Naive thymus-derived CD4-positive, alpha-beta T cell (primary cell): ENCODE measurements around the gene ZNF133. TPM values are rescaled to one million over a fixed set of nuclear protein-coding genes. Genes with fewer than 3 reads are reported as not detected.

Experiments used
- ATAC-seq: fragments of 150-1000 bp; cut with Tn5 transposase; 2 replicates; pipeline ENCODE4 v1.10.0; 2021; ENCODE audit warnings: mild to moderate bottlenecking, moderate library complexity
- CTCF ChIA-PET: fragments of 350-600 bp; sonication (Branson Sonifier 250); formaldehyde crosslinking; loops from one replicate; lab custom pipeline; 2021; ENCODE audit warnings: antibody characterized with exemption; lab: Charles Lee
- POLR2A ChIA-PET: fragments of 350-600 bp; sonication (Branson Sonifier 250); formaldehyde crosslinking; loops from one replicate; lab custom pipeline; 2021; ENCODE audit warnings: antibody characterized with exemption, inconsistent platforms; lab: Charles Lee
- DNase-seq, 9 donors: peaks; one replicate each; pipeline versions ENCODE4 v3.0.0 to v3.0.0-alpha.2; 2020 to 2022; ENCODE audit warnings: mixed read lengths in 1 of 9
- H3K27ac ChIP-seq: one replicate; pipeline ENCODE4 v1.7.0; 2013; ENCODE audit warnings: mild to moderate bottlenecking, low read depth, low read length, moderate library complexity
- H3K27me3 ChIP-seq, 2 donors: one replicate each; pipeline ENCODE4 v1.7.0; 2013; ENCODE audit warnings: low read length in 2 of 2, mild to moderate bottlenecking in 2 of 2, moderate library complexity in 2 of 2; ENCODE audit not compliant: control insufficient read depth in 2 of 2, insufficient read depth in 2 of 2
- H3K36me3 ChIP-seq, 3 experiments: 1 replicate in 2 of 3; 2 replicates in 1 of 3; pipeline ENCODE4 v1.7.0; 2013; ENCODE audit warnings: low read length in 3 of 3, mild to moderate bottlenecking in 3 of 3, moderate library complexity in 1 of 3; ENCODE audit not compliant: insufficient read depth in 3 of 3, control insufficient read depth in 2 of 3
- H3K4me1 ChIP-seq, 2 donors: one replicate each; pipeline ENCODE4 v1.7.0; 2013; ENCODE audit warnings: low read length in 2 of 2, mild to moderate bottlenecking in 2 of 2, moderate library complexity in 1 of 2; ENCODE audit not compliant: control insufficient read depth in 2 of 2, insufficient read depth in 2 of 2
- H3K4me3 ChIP-seq: 2 replicates; pipeline ENCODE4 v1.7.0; 2013; ENCODE audit warnings: mild to moderate bottlenecking, low read length
- H3K9me3 ChIP-seq, 3 experiments: 1 replicate in 2 of 3; 2 replicates in 1 of 3; pipeline ENCODE4 v1.7.0; 2013; ENCODE audit warnings: low read length in 3 of 3; ENCODE audit not compliant: control insufficient read depth in 2 of 3
- H3K27ac Mint-ChIP-seq, 9 donors: one replicate each; pipeline ENCODE4 v1.8.0; 2020 to 2022; ENCODE audit warnings: mixed read lengths in 9 of 9, mild to moderate bottlenecking in 8 of 9, moderate library complexity in 5 of 9, inconsistent platforms in 2 of 9
- H3K27me3 Mint-ChIP-seq, 5 donors: one replicate each; pipeline ENCODE4 v1.8.0; 2021 to 2022; ENCODE audit warnings: mixed read lengths in 5 of 5, mild to moderate bottlenecking in 1 of 5
- H3K36me3 Mint-ChIP-seq, 5 donors: one replicate each; pipeline ENCODE4 v1.8.0; 2020 to 2022; ENCODE audit warnings: mixed read lengths in 5 of 5, mild to moderate bottlenecking in 3 of 5, inconsistent platforms in 1 of 5
- H3K4me1 Mint-ChIP-seq, 7 donors: one replicate each; pipeline ENCODE4 v1.8.0; 2020 to 2022; ENCODE audit warnings: mixed read lengths in 7 of 7, mild to moderate bottlenecking in 3 of 7, inconsistent platforms in 1 of 7
- H3K4me3 Mint-ChIP-seq, 10 donors: one replicate each; pipeline ENCODE4 v1.8.0; 2020 to 2022; ENCODE audit warnings: mild to moderate bottlenecking in 10 of 10, mixed read lengths in 10 of 10, moderate library complexity in 6 of 10, inconsistent platforms in 2 of 10
- H3K9me3 Mint-ChIP-seq, 11 donors: one replicate each; pipeline ENCODE4 v1.8.0; 2020 to 2022; ENCODE audit warnings: mixed read lengths in 11 of 11, mild to moderate bottlenecking in 4 of 11, inconsistent platforms in 1 of 11, moderate library complexity in 1 of 11
- intact Hi-C, 2 donors: fragments of 100-400 bp; cut with micrococcal nuclease; formaldehyde crosslinking; loops; one replicate each; pipeline ENCODE4 v1.15.1; 2023
- polyA plus RNA-seq, 2 donors: library from polyadenylated mRNA; unstranded; fragments of 300-500 nt; fragmentation: Illumina TruSeq; gene quantifications; one replicate each; pipeline ENCODE4 v1.2.3, GENCODE V29; 2021
- total RNA-seq, 6 experiments: library from RNA in 5 of 6; stranded (reverse) in 5 of 6; gene quantifications; 1 replicate in 5 of 6; 2 replicates in 1 of 6; pipeline ENCODE4 v1.2.3 and lab custom pipeline; 2021 to 2026

The ZNF133 gene
- total and polyA plus RNA-seq, 7 experiments from 2014 or later = 6.5 to 12.6 (median 9.4) TPM

DNA sequence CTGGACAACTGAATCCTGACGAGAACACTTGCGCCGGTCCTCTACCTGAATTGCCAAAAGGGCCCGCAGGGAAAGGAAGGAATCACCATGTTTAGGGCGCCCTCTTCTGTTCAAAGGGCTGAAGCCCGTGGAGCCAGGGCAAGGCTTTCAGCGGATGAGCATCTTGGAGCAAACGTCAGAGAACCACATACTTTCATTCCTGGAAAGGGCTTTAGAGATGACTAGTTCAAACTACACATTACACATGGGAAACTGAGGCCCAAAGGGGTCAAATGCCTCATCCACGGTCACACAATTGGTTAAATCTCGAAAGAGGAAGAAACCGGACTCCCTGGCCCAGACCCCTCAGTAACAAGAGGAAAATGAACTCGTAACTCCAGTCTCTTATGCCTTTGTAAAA lies 11.5 kb upstream of the ZNF133 start:
- Mint-ChIP-seq H3K9me3 (peaks cover 0 to 3% (median 0%) of the 10 kb centered on the region in 11 donors), H3K27ac (no peak overlapping the region), H3K4me3 (no peak overlapping the region), H3K36me3 (no peaks in the 10 kb centered on the region), H3K27me3 (peaks cover 43 to 67% (median 50%) of the 10 kb centered on the region in 5 donors), H3K4me1 (peaks cover 0 to 6% (median 0%) of the 10 kb centered on the region in 7 donors)
- Histone ChIP-seq H3K27me3 (peaks cover 2 to 4% of the 10 kb centered on the region in 2 donors), H3K9me3 (no peaks in the 10 kb centered on the region), H3K4me1 (no peaks in the 10 kb centered on the region), H3K27ac (no peak overlapping the region), H3K4me3 (no peak overlapping the region), H3K36me3 (no peaks in the 10 kb centered on the region)
- DNase-seq = peak in 8 of 9 donors; percentile 12 to 62 (median 36)
- intact Hi-C loops = loop anchor here (1.0 to 10.0 kb wide), 5 partner anchors 11 to 1475 kb away; partner anchors contain the start of gene ZNF133 (in 1 of the 2)
- POLR2A ChIA-PET = no interaction called here
- ATAC-seq = peak; percentile 74
- CTCF ChIA-PET = interaction anchor here (0.7 to 1.2 kb wide), 3 partner anchors 140 to 1571 kb away, joined by 3 read pairs; partner anchors contain the start of genes KAT14 and PET117

- H3K9me3 ChIP-seq = no peaks in the 10 kb centered on the region
- intact Hi-C loops = loop anchor here (5.0 to 10.0 kb wide), 2 partner anchors 1474 to 1477 kb away; no protein-coding TSS in a partner anchor
- H3K4me3 ChIP-seq = no peak overlapping the region
- peaks cover 0 to 7% (median 4%) of the 10 kb centered on the region in 11 donors for H3K9me3 Mint-ChIP-seq
- peaks cover 0 to 6% (median 0%) of the 10 kb centered on the region in 7 donors for H3K4me1 Mint-ChIP-seq
- no peaks in the 10 kb centered on the region for H3K4me1 ChIP-seq
- H3K27ac Mint-ChIP-seq = no peak overlapping the region
- H3K27me3 ChIP-seq = peaks cover 4 to 10% of the 10 kb centered on the region in 2 donors
- no peak overlapping the region for H3K4me3 Mint-ChIP-seq
- CTCF ChIA-PET = no interaction called here
- H3K27me3 Mint-ChIP-seq = peaks cover 41 to 64% (median 56%) of the 10 kb centered on the region in 5 donors
- DNase-seq (no peak), ATAC-seq (no peak)
- H3K27ac ChIP-seq = no peak overlapping the region
- no peaks in the 10 kb centered on the region for H3K36me3 ChIP-seq
- POLR2A ChIA-PET = no interaction called here
- peaks cover 0 to 3% (median 2%) of the 10 kb centered on the region in 5 donors for H3K36me3 Mint-ChIP-seq
Measured at GRCh38 chr20:18279242-18279641, 9.1 kb upstream of the ZNF133 start.

- Mint-ChIP-seq H3K27me3 (peaks cover 36 to 56% (median 42%) of the 10 kb centered on the region in 5 donors), H3K4me3 (peak overlapping the region in 1 of 10 donors; percentile 49), H3K9me3 (peaks cover 5 to 30% (median 21%) of the 10 kb centered on the region in 11 donors), H3K4me1 (peaks cover 6 to 24% (median 20%) of the 10 kb centered on the region in 7 donors), H3K36me3 (peaks cover 7 to 18% (median 13%) of the 10 kb centered on the region in 5 donors), H3K27ac (peak overlapping the region in 1 of 9 donors; percentile 22)
- H3K27me3 ChIP-seq = peaks cover 0 to 10% of the 10 kb centered on the region in 2 donors
- POLR2A ChIA-PET = interaction anchor here (0.7 to 1.0 kb wide), 2 partner anchors 11 to 148 kb away, joined by 3 read pairs; no protein-coding TSS in a partner anchor
- H3K27ac ChIP-seq = no peak overlapping the region
- DNase-seq (no peak), ATAC-seq (no peak)
- H3K4me3 ChIP-seq = no peak overlapping the region
- H3K4me1 ChIP-seq = peaks cover 4 to 10% of the 10 kb centered on the region in 2 donors
- intact Hi-C loops = loop anchor here (5.0 to 10.0 kb wide), 3 partner anchors 750 to 1732 kb away; partner anchors contain the start of genes BFSP1 (in 1 of the 2), KIF16B (in 1 of the 2) and NAA20 (in 1 of the 2)
- CTCF ChIA-PET = no interaction called here
- peaks cover 0 to 5% (median 0%) of the 10 kb centered on the region in 3 experiments for H3K36me3 ChIP-seq
- no peaks in the 10 kb centered on the region for H3K9me3 ChIP-seq
Measured at GRCh38 chr20:18284805-18285533, 3.4 kb upstream of the ZNF133 start.

GRCh38 chr20:18287546-18287914 lies 797 bp upstream of the ZNF133 start:
- Histone ChIP-seq H3K36me3 (peaks cover 0 to 5% (median 0%) of the 10 kb centered on the region in 3 experiments), H3K9me3 (no peaks in the 10 kb centered on the region), H3K27me3 (peaks cover 0 to 7% of the 10 kb centered on the region in 2 donors), H3K27ac (peak overlapping the region; percentile 96), H3K4me3 (peak overlapping the region; percentile 91), H3K4me1 (peaks cover 4 to 10% of the 10 kb centered on the region in 2 donors)
- H3K4me1 Mint-ChIP-seq = peaks cover 16 to 47% (median 33%) of the 10 kb centered on the region in 7 donors
- intact Hi-C loops = loop anchor here (5.0 to 10.0 kb wide), 3 partner anchors 753 to 1730 kb away; partner anchors contain the start of genes BFSP1 (in 1 of the 2), KIF16B (in 1 of the 2) and NAA20 (in 1 of the 2)
- peaks cover 17 to 36% (median 26%) of the 10 kb centered on the region in 5 donors for H3K27me3 Mint-ChIP-seq
- peaks cover 5 to 30% (median 21%) of the 10 kb centered on the region in 11 donors for H3K9me3 Mint-ChIP-seq
- peak overlapping the region; percentile 93 to 99 (median 98) for H3K4me3 Mint-ChIP-seq
- ATAC-seq = no peak
- POLR2A ChIA-PET = interaction anchor here (0.6 to 2.4 kb wide), 13 partner anchors 11 to 1558 kb away, joined by 3 to 23 read pairs (median 4); partner anchors contain the start of genes DZANK1, KAT14, MGME1 and PET117
- CTCF ChIA-PET = interaction anchor here (1.2 to 1.3 kb wide), 2 partner anchors 149 to 605 kb away, joined by 5 to 6 read pairs; no protein-coding TSS in a partner anchor
- H3K36me3 Mint-ChIP-seq = peaks cover 19 to 38% (median 30%) of the 10 kb centered on the region in 5 donors
- no peak for DNase-seq
- H3K27ac Mint-ChIP-seq = peak overlapping the region; percentile 98 to 100 (median 99)

DNA sequence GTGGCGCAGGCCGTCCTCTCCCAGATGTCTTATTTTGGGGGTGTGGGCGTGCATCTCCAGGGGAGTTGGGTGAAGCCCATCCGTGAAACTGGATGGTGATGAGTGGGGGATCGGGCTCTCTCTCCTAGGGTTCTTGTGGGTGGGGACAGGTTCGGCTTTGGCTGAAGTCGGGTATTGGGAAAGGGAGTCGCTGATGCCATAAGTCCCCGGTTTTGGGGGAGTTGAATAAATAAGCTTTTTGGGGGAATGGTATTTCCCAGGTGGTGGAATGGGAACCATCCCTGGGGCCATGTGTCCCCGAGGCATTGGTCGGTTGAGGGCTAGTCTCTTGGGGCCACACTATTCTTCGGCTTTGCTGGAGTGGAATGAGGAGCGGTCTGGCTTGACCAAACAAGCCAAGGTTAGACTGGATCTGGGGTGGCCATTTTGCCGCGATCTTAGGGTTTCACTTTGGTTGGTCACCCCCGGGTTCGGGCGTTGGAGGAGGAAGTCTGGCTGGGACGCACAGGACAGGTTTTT lies 481 bp downstream of the ZNF133 start:
- DNase-seq = peak in 1 of 9 donors; percentile 17
- POLR2A ChIA-PET = interaction anchor here (0.8 to 2.4 kb wide), 12 partner anchors 9 to 1714 kb away, joined by 3 to 23 read pairs (median 4); partner anchors contain the start of genes DZANK1, KAT14, PET117 and POLR3F
- peaks cover 0 to 5% (median 0%) of the 10 kb centered on the region in 3 experiments for H3K36me3 ChIP-seq
- peak overlapping the region; percentile 96 for H3K27ac ChIP-seq
- peaks cover 4 to 10% of the 10 kb centered on the region in 2 donors for H3K4me1 ChIP-seq
- H3K27me3 ChIP-seq = peaks cover 0 to 1% of the 10 kb centered on the region in 2 donors
- Mint-ChIP-seq H3K27me3 (peaks cover 11 to 26% (median 17%) of the 10 kb centered on the region in 5 donors), H3K9me3 (peaks cover 5 to 28% (median 21%) of the 10 kb centered on the region in 11 donors), H3K4me1 (peaks cover 16 to 51% (median 35%) of the 10 kb centered on the region in 7 donors), H3K27ac (peak overlapping the region; percentile 98 to 100 (median 99)), H3K4me3 (peak overlapping the region; percentile 93 to 99 (median 98)), H3K36me3 (peaks cover 22 to 44% (median 35%) of the 10 kb centered on the region in 5 donors)
- H3K4me3 ChIP-seq = peak overlapping the region; percentile 91
- ATAC-seq = no peak
- H3K9me3 ChIP-seq = no peaks in the 10 kb centered on the region
- intact Hi-C loops = loop anchor here (1.0 to 10.0 kb wide), 18 partner anchors 13 to 1763 kb away; partner anchors contain the start of genes DTD1 (in 2 of the 2), DZANK1 (in 2 of the 2), KAT14 (in 2 of the 2) and PET117 (in 2 of the 2)
- CTCF ChIA-PET = interaction anchor here (1.3 kb wide), 1 partner anchor 606 kb away, joined by 6 read pairs; no protein-coding TSS in a partner anchor
